Ascending aorta (tissue), 2 donors: ENCODE data around the gene ICOS. TPM values are rescaled to one million over a fixed set of nuclear protein-coding genes. Genes with fewer than 3 reads are reported as not detected.
"Not testable (repeated sequence)": the region's sequence is repeated elsewhere in the genome, so short reads cannot be mapped to it uniquely, and the experiment has no call there.

ENCODE experiments used
- DNase-seq, 2 donors: peaks; one replicate each; pipeline ENCODE4 v3.0.0-alpha.2; 2019; ENCODE audit warnings: low spot score in 2 of 2
- H3K27ac ChIP-seq, 2 donors: fragments of 200-600 bp; sonication (generic); one replicate each; pipeline ENCODE4 v1.5.1; 2016 to 2017; ENCODE audit warnings: mild to moderate bottlenecking in 1 of 2
- H3K27me3 ChIP-seq: fragments of 200-600 bp; sonication (generic); one replicate; pipeline ENCODE4 v1.5.1; 2017
- H3K36me3 ChIP-seq, 2 donors: fragments of 200-600 bp; sonication (generic); one replicate each; pipeline ENCODE4 v1.5.1; 2016
- H3K4me1 ChIP-seq, 2 donors: fragments of 200-600 bp; sonication (generic); one replicate each; pipeline ENCODE4 v1.5.1; 2016 to 2017; ENCODE audit warnings: mild to moderate bottlenecking in 1 of 2
- H3K4me3 ChIP-seq, 2 donors: fragments of 200-600 bp; sonication (generic); one replicate each; pipeline ENCODE4 v1.5.1; 2016 to 2017; ENCODE audit warnings: mild to moderate bottlenecking in 1 of 2
- H3K9me3 ChIP-seq, 2 donors: fragments of 200-600 bp; sonication (generic); one replicate each; pipeline ENCODE4 v1.5.1; 2016
- intact Hi-C: fragments of 100-400 bp; cut with DNase I; formaldehyde crosslinking; loops from one replicate; pipeline ENCODE4 v1.15.1; 2023
- total RNA-seq: library from RNA; depleted of rRNA; stranded (reverse); fragments of >200 nt; gene quantifications from one replicate; pipeline ENCODE4 v1.1.0, GENCODE V29; 2016
- TF ChIP-seq, protein P1 (sequence below), 3 experiments: fragments of 200-600 bp in 2 of 3; fragments of 450-650 bp in 1 of 3; sonication (generic) in 2 of 3; IDR thresholded peaks; one replicate each; pipeline ENCODE4 v1.5.1; 2016 to 2019; ENCODE audit warnings: antibody characterized with exemption in 3 of 3, mild to moderate bottlenecking in 1 of 3, moderate library complexity in 1 of 3

Gene ICOS
- total RNA-seq, 1 donor from 2014 or later: not detected

DNA sequence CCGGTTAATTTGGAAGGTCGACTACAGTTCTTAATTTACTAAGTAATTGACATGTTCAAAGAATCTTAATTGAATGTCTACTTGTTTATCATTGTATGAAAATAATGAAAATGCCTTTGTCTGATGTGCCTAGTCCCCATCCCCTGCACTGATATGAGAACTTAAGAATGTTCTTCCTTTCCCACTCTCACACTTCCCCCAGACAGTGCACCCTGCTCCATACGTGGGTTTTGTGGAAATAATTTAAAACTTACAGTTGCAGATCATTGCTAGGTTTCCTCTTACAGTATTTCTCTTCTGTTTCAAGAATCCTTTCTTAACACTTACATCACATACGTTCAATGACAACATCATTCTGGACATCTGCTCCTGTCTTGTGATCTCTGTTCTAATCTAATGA is 3.5 kb downstream of the ICOS start:
- no peak overlapping the region for H3K4me3 ChIP-seq
- TF ChIP-seq, protein P1, sequence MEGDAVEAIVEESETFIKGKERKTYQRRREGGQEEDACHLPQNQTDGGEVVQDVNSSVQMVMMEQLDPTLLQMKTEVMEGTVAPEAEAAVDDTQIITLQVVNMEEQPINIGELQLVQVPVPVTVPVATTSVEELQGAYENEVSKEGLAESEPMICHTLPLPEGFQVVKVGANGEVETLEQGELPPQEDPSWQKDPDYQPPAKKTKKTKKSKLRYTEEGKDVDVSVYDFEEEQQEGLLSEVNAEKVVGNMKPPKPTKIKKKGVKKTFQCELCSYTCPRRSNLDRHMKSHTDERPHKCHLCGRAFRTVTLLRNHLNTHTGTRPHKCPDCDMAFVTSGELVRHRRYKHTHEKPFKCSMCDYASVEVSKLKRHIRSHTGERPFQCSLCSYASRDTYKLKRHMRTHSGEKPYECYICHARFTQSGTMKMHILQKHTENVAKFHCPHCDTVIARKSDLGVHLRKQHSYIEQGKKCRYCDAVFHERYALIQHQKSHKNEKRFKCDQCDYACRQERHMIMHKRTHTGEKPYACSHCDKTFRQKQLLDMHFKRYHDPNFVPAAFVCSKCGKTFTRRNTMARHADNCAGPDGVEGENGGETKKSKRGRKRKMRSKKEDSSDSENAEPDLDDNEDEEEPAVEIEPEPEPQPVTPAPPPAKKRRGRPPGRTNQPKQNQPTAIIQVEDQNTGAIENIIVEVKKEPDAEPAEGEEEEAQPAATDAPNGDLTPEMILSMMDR (IDR thresholded peaks at IDR 0.05): no peak
- no peaks in the 10 kb centered on the region for H3K4me1 ChIP-seq
- no peaks in the 10 kb centered on the region for H3K36me3 ChIP-seq
- intact Hi-C loops: no loop called here
- H3K27me3 ChIP-seq: no peaks in the 10 kb centered on the region
- no peak for DNase-seq
- H3K9me3 ChIP-seq: peaks cover 0 to 5% of the 10 kb centered on the region in 2 donors
- H3K27ac ChIP-seq: no peak overlapping the region

DNA sequence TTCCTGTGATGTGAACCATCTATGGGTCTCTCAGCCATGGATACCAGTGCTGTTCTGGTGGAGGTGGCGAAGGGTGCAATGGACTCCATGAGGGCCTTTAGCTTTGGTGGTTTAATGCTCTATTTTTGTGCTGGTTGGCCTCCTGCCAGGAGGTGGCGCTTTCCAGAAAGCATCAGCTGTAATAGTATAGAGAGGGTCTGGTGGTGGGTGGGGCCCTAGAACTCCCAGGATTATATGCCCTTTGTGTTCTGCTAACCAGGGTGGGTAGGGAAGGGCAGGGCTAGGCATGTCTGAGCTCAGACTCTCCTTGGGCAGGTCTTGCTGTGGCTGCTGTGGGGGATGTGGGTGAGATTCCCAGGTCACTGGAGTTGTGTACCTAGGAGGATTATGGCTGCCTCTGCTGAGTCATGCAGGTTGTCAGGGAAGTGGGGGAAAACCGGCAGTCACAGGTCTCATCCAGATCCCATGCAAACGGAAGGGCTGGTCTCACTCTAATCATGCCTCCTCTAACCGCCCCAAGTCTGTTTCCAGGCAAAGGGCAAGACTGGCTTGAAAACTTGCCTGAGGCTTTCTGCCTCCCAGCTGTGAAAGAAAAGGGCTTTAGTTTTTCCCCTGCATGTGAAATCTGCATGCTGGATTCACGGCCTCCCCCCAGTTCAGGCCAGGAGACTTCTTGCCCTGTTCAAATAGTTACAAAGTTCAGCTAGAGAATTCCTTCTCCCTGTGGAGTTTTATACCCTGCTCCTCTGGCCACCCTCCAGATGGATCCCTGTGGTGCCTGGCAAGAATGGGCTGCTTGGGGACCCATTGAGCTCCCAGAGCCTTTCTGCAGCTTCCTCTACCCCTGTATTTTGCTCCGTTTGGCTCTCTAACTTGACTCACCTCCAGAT is 7.2 kb downstream of the ICOS start:
- not testable (repeated sequence) for H3K4me1 ChIP-seq

DNA sequence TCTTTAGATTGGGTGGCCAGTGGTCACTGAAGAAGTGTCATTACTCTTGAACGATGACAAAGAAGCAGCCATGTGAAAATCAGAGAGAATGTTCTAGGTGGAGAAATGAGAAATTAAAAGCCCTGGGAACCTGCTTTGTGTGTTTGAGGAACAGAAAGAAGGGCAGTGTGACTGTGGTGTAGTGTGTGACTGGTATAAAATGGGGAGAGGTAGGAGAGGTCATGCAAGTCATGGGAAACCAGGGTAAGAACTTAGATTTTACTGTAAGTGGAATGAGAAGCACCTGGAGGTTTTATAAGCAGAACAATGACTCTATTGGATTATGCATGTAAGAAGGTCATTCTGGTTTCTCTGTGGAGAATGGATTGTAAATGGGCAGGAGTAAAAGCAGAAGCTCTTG is 12.2 kb downstream of the ICOS start:
- DNase-seq: no peak
- intact Hi-C loops: no loop called here
- TF ChIP-seq, protein P1 (IDR thresholded peaks at IDR 0.05): no peak

More for the DNA sequence above, 7.2 kb downstream of the ICOS start:
- intact Hi-C loops, H3K27ac ChIP-seq, H3K36me3 ChIP-seq, H3K9me3 ChIP-seq, H3K27me3 ChIP-seq, H3K4me3 ChIP-seq, DNase-seq: not testable (repeated sequence)

DNA sequence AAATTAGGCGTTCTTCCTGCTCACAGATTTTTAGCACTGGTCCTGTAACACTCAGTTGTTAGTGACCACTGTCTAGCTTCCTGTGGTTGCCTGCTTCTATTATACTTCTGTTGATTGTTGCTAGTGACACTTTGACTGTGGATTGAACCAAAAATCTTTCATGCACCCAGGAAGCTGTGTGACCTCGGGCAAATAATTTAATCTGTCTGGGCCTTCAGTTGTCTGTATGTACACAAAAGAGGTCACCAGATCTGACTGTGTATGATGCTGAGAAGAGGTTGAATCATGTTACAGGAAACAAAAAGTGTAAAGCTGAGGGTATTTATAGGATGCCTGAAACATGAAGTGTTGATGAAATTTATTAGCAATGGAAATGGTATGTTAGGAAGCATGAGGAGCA is 12.7 kb downstream of the ICOS start:
- no peak overlapping the region for H3K27ac ChIP-seq
- no peak overlapping the region for H3K4me3 ChIP-seq
- no peaks in the 10 kb centered on the region for H3K27me3 ChIP-seq
- TF ChIP-seq, protein P1 (IDR thresholded peaks at IDR 0.05): no peak
- H3K4me1 ChIP-seq: peaks cover 0 to 2% of the 10 kb centered on the region in 2 donors
- peaks cover 0 to under 1% of the 10 kb centered on the region in 2 donors for H3K9me3 ChIP-seq
- intact Hi-C loops: no loop called here
- DNase-seq: no peak
- no peaks in the 10 kb centered on the region for H3K36me3 ChIP-seq

More for the DNA sequence above, 12.2 kb downstream of the ICOS start:
- peaks cover 0 to 5% of the 10 kb centered on the region in 2 donors for H3K9me3 ChIP-seq
- no peaks in the 10 kb centered on the region for H3K36me3 ChIP-seq
- no peaks in the 10 kb centered on the region for H3K4me1 ChIP-seq
- H3K4me3 ChIP-seq: no peak overlapping the region
- no peaks in the 10 kb centered on the region for H3K27me3 ChIP-seq
- H3K27ac ChIP-seq: no peak overlapping the region

DNA sequence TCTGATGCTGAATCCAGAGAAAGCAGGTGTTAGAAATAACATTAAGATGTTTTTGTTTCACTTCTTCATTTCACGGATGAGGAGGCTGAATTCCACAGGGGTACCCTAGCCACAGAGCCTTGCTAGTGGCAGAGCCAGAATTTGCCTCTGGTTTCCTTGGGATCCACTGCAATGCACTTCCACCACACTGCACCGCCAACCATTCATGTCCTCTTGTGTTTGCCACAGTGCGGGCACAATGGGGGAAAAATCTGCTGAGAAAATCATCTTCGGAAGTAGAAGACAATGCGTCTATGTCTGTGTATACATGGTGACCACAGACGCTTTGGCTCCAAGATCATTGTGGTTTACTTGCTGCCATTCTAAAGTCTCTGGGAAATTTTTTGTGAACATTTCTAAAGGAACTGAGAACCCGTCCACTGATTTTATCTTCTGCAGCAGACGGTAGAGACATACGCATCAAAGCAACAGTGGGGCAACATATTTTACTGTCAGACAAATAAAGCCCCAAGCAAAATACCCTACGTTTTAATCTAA is 14.9 kb downstream of the ICOS start:
- Histone ChIP-seq H3K27ac (no peak overlapping the region), H3K4me1 (peaks cover 0 to 4% of the 10 kb centered on the region in 2 donors), H3K27me3 (no peaks in the 10 kb centered on the region), H3K9me3 (no peaks in the 10 kb centered on the region), H3K36me3 (no peaks in the 10 kb centered on the region), H3K4me3 (no peak overlapping the region)
- intact Hi-C loops: no loop called here
- TF ChIP-seq, protein P1 (IDR thresholded peaks at IDR 0.05): no peak
- DNase-seq: no peak

DNA sequence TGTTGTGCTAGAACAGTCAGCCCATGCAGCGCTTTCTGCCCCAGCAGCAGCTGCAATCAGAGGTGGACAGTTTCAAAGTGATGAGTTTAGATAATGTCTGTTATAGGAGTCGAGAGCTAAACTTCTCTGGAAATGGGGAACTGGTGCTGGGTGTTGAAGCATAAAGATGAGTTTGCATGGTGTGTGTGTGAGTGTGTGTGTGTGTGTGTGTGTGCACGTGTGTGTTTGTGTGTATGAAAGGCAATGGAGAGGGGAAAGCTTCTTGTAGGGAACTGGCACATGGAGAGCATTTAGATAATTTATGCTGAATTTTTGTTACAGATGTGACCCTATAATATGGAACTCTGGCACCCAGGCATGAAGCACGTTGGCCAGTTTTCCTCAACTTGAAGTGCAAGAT is 22.7 kb downstream of the ICOS start:
- Histone ChIP-seq H3K4me3 (no peak overlapping the region), H3K4me1 (peaks cover 0 to 20% of the 10 kb centered on the region in 2 donors), H3K27me3 (no peaks in the 10 kb centered on the region), H3K27ac (no peak overlapping the region), H3K9me3 (no peaks in the 10 kb centered on the region), H3K36me3 (no peaks in the 10 kb centered on the region)
- TF ChIP-seq, protein P1 (IDR thresholded peaks at IDR 0.05): no peak
- intact Hi-C loops: no loop called here
- no peak for DNase-seq
